ENCODE results near the gene TEX101. TPM values are rescaled to one million over a fixed set of nuclear protein-coding genes. Genes with fewer than 3 reads are reported as not detected.
A peak's percentile ranks its signal among the peaks of the same experiment; 100 is the strongest.

The TEX101 gene
- total and polyA plus RNA-seq, 12 donors, result not detected

DNA sequence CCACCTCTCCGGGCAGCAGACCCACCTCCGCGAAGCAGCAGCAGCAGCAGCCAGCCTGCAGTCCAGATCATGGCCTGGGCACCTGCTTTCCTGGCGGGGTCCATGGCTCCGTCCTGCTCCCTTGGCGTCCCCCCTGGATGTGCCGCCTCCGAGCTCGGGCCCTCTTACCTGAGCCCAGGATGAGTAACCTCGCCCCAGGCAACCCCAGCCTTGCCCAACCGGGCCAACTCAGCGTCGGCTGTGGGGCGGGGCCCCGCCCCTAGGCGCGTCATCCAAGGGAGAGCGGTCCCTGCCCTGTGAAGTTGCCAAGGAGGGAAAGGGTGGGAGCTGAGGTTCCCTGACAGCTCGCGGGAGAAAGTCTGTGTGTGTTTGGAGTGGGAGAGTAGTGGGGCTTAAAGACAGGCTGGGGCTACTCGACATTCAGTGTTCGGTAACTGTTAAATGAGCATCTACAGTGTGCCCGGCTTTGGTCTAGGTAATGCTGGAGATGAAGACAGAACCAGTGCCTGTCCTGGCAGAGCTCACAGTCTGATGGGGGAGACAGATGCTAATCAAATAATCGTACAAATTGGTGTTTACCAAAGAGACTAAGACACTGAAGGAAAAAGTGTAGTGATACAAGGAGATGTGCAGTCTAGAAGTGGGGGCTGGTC, 50.9 kb downstream of the TEX101 start, which contains the start of gene LYPD3:
Gene LYPD3 (minus strand): TSS at position 141 of the 653 bp plus-strand sequence. CDS start 37 bp downstream, at position 104.
- 29 to 53% (median 32%) methylated on average over 13 to 24 of the region's 24 CpGs for WGBS, 4 donors
- peaks cover 6 to 11% of the 10 kb centered on the region in 2 donors for H3K4me1 ChIP-seq (replicated peaks in 1 of 2)
- no peak for TF ChIP-seq POLR2A (IDR thresholded peaks at IDR 0.05)
- TF ChIP-seq, protein P1, sequence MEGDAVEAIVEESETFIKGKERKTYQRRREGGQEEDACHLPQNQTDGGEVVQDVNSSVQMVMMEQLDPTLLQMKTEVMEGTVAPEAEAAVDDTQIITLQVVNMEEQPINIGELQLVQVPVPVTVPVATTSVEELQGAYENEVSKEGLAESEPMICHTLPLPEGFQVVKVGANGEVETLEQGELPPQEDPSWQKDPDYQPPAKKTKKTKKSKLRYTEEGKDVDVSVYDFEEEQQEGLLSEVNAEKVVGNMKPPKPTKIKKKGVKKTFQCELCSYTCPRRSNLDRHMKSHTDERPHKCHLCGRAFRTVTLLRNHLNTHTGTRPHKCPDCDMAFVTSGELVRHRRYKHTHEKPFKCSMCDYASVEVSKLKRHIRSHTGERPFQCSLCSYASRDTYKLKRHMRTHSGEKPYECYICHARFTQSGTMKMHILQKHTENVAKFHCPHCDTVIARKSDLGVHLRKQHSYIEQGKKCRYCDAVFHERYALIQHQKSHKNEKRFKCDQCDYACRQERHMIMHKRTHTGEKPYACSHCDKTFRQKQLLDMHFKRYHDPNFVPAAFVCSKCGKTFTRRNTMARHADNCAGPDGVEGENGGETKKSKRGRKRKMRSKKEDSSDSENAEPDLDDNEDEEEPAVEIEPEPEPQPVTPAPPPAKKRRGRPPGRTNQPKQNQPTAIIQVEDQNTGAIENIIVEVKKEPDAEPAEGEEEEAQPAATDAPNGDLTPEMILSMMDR (IDR thresholded peaks at IDR 0.05), result no peak
- H3K36me3 ChIP-seq (replicated peaks in 1 of 2), result no peaks in the 10 kb centered on the region
- no peaks in the 10 kb centered on the region for H3K27me3 ChIP-seq
- H3K9me3 ChIP-seq (replicated peaks in 1 of 3), result no peaks in the 10 kb centered on the region
- H3K27ac ChIP-seq, result peak within 1 kb of the TSS in 4 of 5 donors; percentile 73 to 90 (median 88)
- H3K4me3 ChIP-seq, result no peak within 1 kb of the TSS
- peak; percentile 49 to 75 (median 65) for DNase-seq
- intact Hi-C loops (cut with DNase I), result loop anchor here in 1 of 2 donors (5.0 kb wide), 1 partner anchor 37 kb away; the partner anchor contains the start of gene PHLDB3

DNA sequence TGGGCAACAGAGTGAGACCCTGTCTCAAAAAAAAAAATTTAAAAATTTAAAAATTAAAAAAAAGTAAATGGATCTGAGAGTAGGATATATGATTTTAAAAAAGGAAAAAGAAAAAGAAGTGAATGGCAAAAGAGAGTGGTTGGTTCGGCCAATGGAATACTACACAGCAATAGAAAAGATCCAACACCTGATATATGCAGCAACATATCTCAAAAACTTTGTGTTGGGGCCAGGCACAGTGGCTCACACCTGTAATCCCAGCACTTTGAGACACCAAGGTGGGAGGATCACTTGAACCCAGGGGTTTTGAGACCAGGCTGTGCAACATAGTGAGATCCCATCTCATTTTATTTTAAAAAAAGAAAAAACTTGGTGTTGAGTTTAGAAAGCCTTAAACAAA, 52.1 kb downstream of the TEX101 start:
- intact Hi-C loops (cut with DNase I), result loop anchor here in 1 of 2 donors (5.0 kb wide), 1 partner anchor 36 kb away; the partner anchor contains the start of gene PHLDB3
- TF ChIP-seq, protein P1 (IDR thresholded peaks at IDR 0.05), result no peak
- TF ChIP-seq POLR2A (IDR thresholded peaks at IDR 0.05), result no peak
- WGBS, 4 donors, result 89 to 100% (median 97%) methylated on average over 1 of the region's 1 CpG
- Histone ChIP-seq H3K4me3 (no peak overlapping the region), H3K4me1 (replicated peaks in 1 of 2) (peaks cover 6 to 11% of the 10 kb centered on the region in 2 donors), H3K36me3 (replicated peaks in 1 of 2) (no peaks in the 10 kb centered on the region), H3K27me3 (no peaks in the 10 kb centered on the region), H3K9me3 (replicated peaks in 1 of 3) (no peaks in the 10 kb centered on the region), H3K27ac (no peak overlapping the region)
- DNase-seq, result no peak

DNA sequence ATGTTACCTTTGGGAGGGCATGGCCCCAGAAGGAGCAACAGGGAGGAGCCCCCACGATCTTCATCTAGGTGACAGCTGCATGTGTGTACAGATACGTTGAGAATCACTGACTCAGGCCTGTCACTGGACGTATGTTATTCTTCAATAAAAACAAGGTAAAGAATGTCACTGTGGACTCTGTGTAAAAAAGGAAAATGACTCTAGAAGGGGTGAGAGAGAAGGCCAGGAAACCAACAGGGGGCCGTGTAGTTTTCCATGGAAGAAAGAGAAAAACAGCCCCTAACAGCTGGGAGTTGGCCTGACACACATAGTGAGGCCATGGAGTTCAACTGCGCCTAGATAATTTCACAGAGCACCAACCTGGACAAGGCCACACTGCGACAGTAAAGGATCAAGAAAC, 52.6 kb downstream of the TEX101 start:
- 75 to 86% (median 83%) methylated on average over 6 of the region's 6 CpGs for WGBS, 4 donors
- intact Hi-C loops (cut with DNase I), result loop anchor here in 1 of 2 donors (5.0 kb wide), 1 partner anchor 35 kb away; the partner anchor contains the start of gene PHLDB3
- peaks cover 6 to 11% of the 10 kb centered on the region in 2 donors for H3K4me1 ChIP-seq (replicated peaks in 1 of 2)

DNA sequence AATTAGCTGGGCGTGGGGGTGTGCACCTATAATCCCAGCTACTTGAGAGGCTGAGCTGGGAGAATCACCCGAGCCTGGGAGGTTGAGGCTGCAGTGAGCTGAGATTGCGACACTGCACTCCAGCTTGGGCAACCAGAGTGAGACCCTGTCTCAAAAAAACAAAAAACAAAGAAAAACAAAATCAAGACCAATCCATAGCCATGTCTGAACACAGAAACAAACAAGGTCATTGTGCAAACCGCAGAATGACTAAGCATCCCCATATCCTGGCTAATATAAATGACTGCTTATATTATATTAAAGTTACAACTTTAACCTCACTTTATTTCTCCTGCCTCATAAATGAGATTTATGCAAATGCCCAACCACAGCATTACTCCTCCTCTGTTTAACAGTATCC, 53.0 kb downstream of the TEX101 start:
- H3K4me3 ChIP-seq, result no peak overlapping the region
- peak in 1 of 7 donors; percentile 20 for DNase-seq
- H3K27ac ChIP-seq, result peak overlapping the region in 1 of 5 donors; percentile 26
- no peaks in the 10 kb centered on the region for H3K9me3 ChIP-seq (replicated peaks in 1 of 3)
- no peaks in the 10 kb centered on the region for H3K27me3 ChIP-seq
- intact Hi-C loops (cut with DNase I), result loop anchor here in 1 of 2 donors (5.0 kb wide), 1 partner anchor 35 kb away; the partner anchor contains the start of gene PHLDB3
- H3K4me1 ChIP-seq (replicated peaks in 1 of 2), result peaks cover 6 to 10% of the 10 kb centered on the region in 2 donors
- no peak for TF ChIP-seq POLR2A (IDR thresholded peaks at IDR 0.05)
- TF ChIP-seq, protein P1 (IDR thresholded peaks at IDR 0.05), result no peak
- H3K36me3 ChIP-seq (replicated peaks in 1 of 2), result no peaks in the 10 kb centered on the region
- 67 to 77% (median 71%) methylated on average over 4 of the region's 4 CpGs for WGBS, 4 donors

More for the DNA sequence above, 52.6 kb downstream of the TEX101 start:
- DNase-seq, result no peak
- H3K4me3 ChIP-seq, result no peak overlapping the region
- H3K27me3 ChIP-seq, result no peaks in the 10 kb centered on the region
- no peaks in the 10 kb centered on the region for H3K36me3 ChIP-seq (replicated peaks in 1 of 2)
- H3K27ac ChIP-seq, result peak overlapping the region in 1 of 5 donors; percentile 26
- no peaks in the 10 kb centered on the region for H3K9me3 ChIP-seq (replicated peaks in 1 of 3)
- TF ChIP-seq POLR2A (IDR thresholded peaks at IDR 0.05), result no peak
- TF ChIP-seq, protein P1 (IDR thresholded peaks at IDR 0.05), result no peak

Other genes with a start within 250 kb of the TEX101 start
- not detected for gene PSG5, start 228.4 kb upstream of the TEX101 start, total RNA-seq
- gene PSG5, start 228.4 kb upstream of the TEX101 start, polyA plus RNA-seq, result not detected
- under 1 TPM in 3 of 9 donors, not detected in 6; 0.14 to 0.55 (median 0.27) TPM for gene PSG4, start 209.3 kb upstream of the TEX101 start, total RNA-seq
- under 1 TPM in 1 of 3 donors, not detected in 2; 0.48 TPM for gene PSG4, start 209.3 kb upstream of the TEX101 start, polyA plus RNA-seq
- not detected for gene PSG9, start 145.4 kb upstream of the TEX101 start, total RNA-seq
- gene PSG9, start 145.4 kb upstream of the TEX101 start, polyA plus RNA-seq, result not detected
- gene CD177, start 61.2 kb upstream of the TEX101 start, total RNA-seq, result under 1 TPM in 4 of 9 donors, not detected in 5; 0.39 to 0.58 (median 0.55) TPM
- gene CD177, start 61.2 kb upstream of the TEX101 start, polyA plus RNA-seq, result under 1 TPM; 0.20 to 0.35 (median 0.24) TPM
- 1 to 10 TPM in 5 of 9 donors, under 1 TPM in 4; 0.18 to 1.9 (median 1.1) TPM for gene LYPD3, start 50.7 kb downstream of the TEX101 start, total RNA-seq
- gene LYPD3, start 50.7 kb downstream of the TEX101 start, polyA plus RNA-seq, result under 1 TPM; 0.48 to 0.73 (median 0.57) TPM
- 10 to 100 TPM in 8 of 9 donors, 1 to 10 TPM in 1; 3.5 to 30.7 (median 16.2) TPM for gene PHLDB3, start 89.9 kb downstream of the TEX101 start, total RNA-seq
- 10 to 100 TPM in 2 of 3 donors, 1 to 10 TPM in 1; 1.7 to 54.5 (median 33.7) TPM for gene PHLDB3, start 89.9 kb downstream of the TEX101 start, polyA plus RNA-seq
- gene ETHE1, start 112.3 kb downstream of the TEX101 start, total RNA-seq, result 10 to 100 TPM; 15.9 to 78.7 (median 36.5) TPM
- gene ETHE1, start 112.3 kb downstream of the TEX101 start, polyA plus RNA-seq, result 10 to 100 TPM; 18.2 to 20.0 (median 18.4) TPM
- gene ZNF575, start 118.3 kb downstream of the TEX101 start, total RNA-seq, result 1 to 10 TPM in 3 of 9 donors, under 1 TPM in 4, not detected in 2; 0.22 to 2.9 (median 0.42) TPM
- 1 to 10 TPM in 2 of 3 donors, under 1 TPM in 1; 0.53 to 2.2 (median 1.2) TPM for gene ZNF575, start 118.3 kb downstream of the TEX101 start, polyA plus RNA-seq
- gene XRCC1, start 160.6 kb downstream of the TEX101 start, total RNA-seq, result 10 to 100 TPM; 16.6 to 32.2 (median 28.7) TPM
- 10 to 100 TPM; 15.7 to 37.2 (median 31.1) TPM for gene XRCC1, start 160.6 kb downstream of the TEX101 start, polyA plus RNA-seq
- gene PINLYP, start 160.9 kb downstream of the TEX101 start, total RNA-seq, result 10 to 100 TPM in 1 of 9 donors, 1 to 10 TPM in 6, under 1 TPM in 1, not detected in 1; 0.61 to 11.0 (median 3.0) TPM
- gene PINLYP, start 160.9 kb downstream of the TEX101 start, polyA plus RNA-seq, result 10 to 100 TPM in 2 of 3 donors, 1 to 10 TPM in 1; 4.3 to 16.0 (median 12.4) TPM
- 10 to 100 TPM; 14.0 to 57.9 (median 23.8) TPM for gene IRGQ, start 181.2 kb downstream of the TEX101 start, total RNA-seq
- 10 to 100 TPM in 1 of 3 donors, 1 to 10 TPM in 2; 7.0 to 12.8 (median 7.4) TPM for gene IRGQ, start 181.2 kb downstream of the TEX101 start, polyA plus RNA-seq
- 100 to 1,000 TPM in 1 of 9 donors, 10 to 100 TPM in 8; 15.2 to 114 (median 25.5) TPM for gene ZNF576, start 181.7 kb downstream of the TEX101 start, total RNA-seq
- 10 to 100 TPM in 2 of 3 donors, 1 to 10 TPM in 1; 9.8 to 13.7 (median 10.8) TPM for gene ZNF576, start 181.7 kb downstream of the TEX101 start, polyA plus RNA-seq
- gene SRRM5, start 197.2 kb downstream of the TEX101 start, total RNA-seq, result under 1 TPM in 6 of 9 donors, not detected in 3; 0.15 to 0.43 (median 0.18) TPM
- gene SRRM5, start 197.2 kb downstream of the TEX101 start, polyA plus RNA-seq, result 1 to 10 TPM in 2 of 3 donors, under 1 TPM in 1; 0.53 to 4.7 (median 1.2) TPM
- 10 to 100 TPM; 34.9 to 71.2 (median 57.9) TPM for gene ZNF428, start 204.7 kb downstream of the TEX101 start, total RNA-seq
- gene ZNF428, start 204.7 kb downstream of the TEX101 start, polyA plus RNA-seq, result 100 to 1,000 TPM in 2 of 3 donors, 10 to 100 TPM in 1; 10.3 to 214 (median 148) TPM
- gene CADM4, start 225.0 kb downstream of the TEX101 start, total RNA-seq, result 10 to 100 TPM; 16.6 to 53.9 (median 38.6) TPM
- gene CADM4, start 225.0 kb downstream of the TEX101 start, polyA plus RNA-seq, result 10 to 100 TPM; 21.7 to 92.7 (median 41.4) TPM

Measured in adrenal gland (tissue), 12 donors.